Gastrocnemius medialis (tissue), 4 donors: ENCODE measurements around the gene WDFY2. TPM values are rescaled to one million over a fixed set of nuclear protein-coding genes. Genes with fewer than 3 reads are reported as not detected.
"Not testable (repeated sequence)": the region's sequence is repeated elsewhere in the genome, so short reads cannot be mapped to it uniquely, and the experiment has no call there.

Experiments used
- ATAC-seq, 2 donors: fragments of 150-250 bp; one replicate each; pipeline ENCODE4 v1.9.1; 2016
- DNase-seq, 2 donors: peaks; one replicate each; pipeline ENCODE4 v3.0.0-alpha.2; 2019
- H3K27ac ChIP-seq, 4 donors: fragments of 200-600 bp; sonication (generic); 1 replicate in 1 of 4; 2 replicates in 3 of 4; pipeline ENCODE4 v1.5.1; 2016 to 2018; ENCODE audit warnings: mild to moderate bottlenecking in 2 of 4, moderate library complexity in 1 of 4
- H3K27me3 ChIP-seq, 3 donors: fragments of 200-600 bp; sonication (generic) in 2 of 3; 1 replicate in 1 of 3; 2 replicates in 2 of 3; pipeline versions ENCODE4 v1.5.1 to v1.6.0; 2016 to 2019; ENCODE audit warnings: mild to moderate bottlenecking in 1 of 3, moderate library complexity in 1 of 3
- H3K36me3 ChIP-seq, 2 donors: fragments of 200-600 bp; sonication (generic) in 1 of 2; one replicate each; pipeline ENCODE4 v1.5.1; 2017 to 2018
- H3K4me1 ChIP-seq, 2 donors: fragments of 200-600 bp; sonication (generic) in 1 of 2; one replicate each; pipeline ENCODE4 v1.5.1; 2016 to 2017; ENCODE audit warnings: mild to moderate bottlenecking in 2 of 2
- H3K4me3 ChIP-seq, 4 donors: fragments of 200-600 bp; sonication (generic) in 3 of 4; 1 replicate in 1 of 4; 2 replicates in 3 of 4; pipeline ENCODE4 v1.5.1; 2016 to 2019; ENCODE audit warnings: mild to moderate bottlenecking in 2 of 4
- H3K9me3 ChIP-seq, 3 donors: fragments of 200-600 bp; sonication (generic) in 2 of 3; 1 replicate in 1 of 3; 2 replicates in 2 of 3; pipeline ENCODE4 v1.5.1; 2016 to 2019
- CTCF ChIP-seq, 5 experiments: fragments of 450-650 bp in 3 of 5; fragments of 200-600 bp in 2 of 5; sonication (generic) in 2 of 5; IDR thresholded peaks in 4 of 5; conservative IDR thresholded peaks in 1 of 5; 1 replicate in 4 of 5; 2 replicates in 1 of 5; pipeline ENCODE4 v1.5.1; 2016 to 2019; ENCODE audit warnings: antibody characterized with exemption in 5 of 5, mild to moderate bottlenecking in 3 of 5, moderate library complexity in 3 of 5
- POLR2A ChIP-seq, 2 donors: fragments of 450-650 bp; IDR thresholded peaks; one replicate each; pipeline ENCODE4 v1.6.1; 2017; ENCODE audit warnings: antibody characterized with exemption in 2 of 2, mild to moderate bottlenecking in 2 of 2, moderate library complexity in 2 of 2
- in situ Hi-C, 4 donors: fragments of 200-750 bp; cut with MboI; loops; one replicate each; pipeline versions ENCODE4 v1.15.0 to v1.8.0; 2017; ENCODE audit warnings: low sequenced_read_pairs in 4 of 4
- intact Hi-C: fragments of 100-400 bp; cut with DNase I; formaldehyde crosslinking; loops from one replicate; pipeline ENCODE4 v1.15.1; 2023; ENCODE audit warnings: low total_unique reads
- total RNA-seq, 4 donors: library from RNA; depleted of rRNA; stranded (reverse); fragments of >200 nt; gene quantifications; one replicate each; pipeline versions ENCODE4 v1.1.0 to v1.2.3, GENCODE V29; 2016

WDFY2 gene
- total RNA-seq, 4 donors from 2014 or later, result 0.98 to 2.8 (median 1.7) TPM

- TF ChIP-seq POLR2A (IDR thresholded peaks at IDR 0.05), result no peak
- no peak for TF ChIP-seq CTCF (IDR thresholded peaks at IDR 0.05 in 4 of 5, conservative IDR thresholded peaks at IDR 0.05 in 1 of 5)
- no peak overlapping the region for H3K27ac ChIP-seq
- no peak overlapping the region for H3K4me3 ChIP-seq
- intact Hi-C loops (loop anchor here (5.0 kb wide), 1 partner anchor 62 kb away; the partner anchor contains the start of gene WDFY2), in situ Hi-C loops (no loop called here)
- no peaks in the 10 kb centered on the region for H3K9me3 ChIP-seq
- H3K4me1 ChIP-seq, result peaks cover 7 to 23% of the 10 kb centered on the region in 2 donors
- DNase-seq (no peak), ATAC-seq (peak in 1 of 2 donors; percentile 51)
- H3K36me3 ChIP-seq, result no peaks in the 10 kb centered on the region
- H3K27me3 ChIP-seq, result no peaks in the 10 kb centered on the region
Observed at GRCh38 chr13:51644654-51645053, 60.4 kb downstream of the WDFY2 start.

GRCh38 chr13:51645154-51645650 is 60.9 kb downstream of the WDFY2 start:
- intact Hi-C loops, result loop anchor here (5.0 kb wide), 1 partner anchor 63 kb away; the partner anchor contains the start of gene WDFY2
- H3K27me3 ChIP-seq, result no peaks in the 10 kb centered on the region
- in situ Hi-C loops, result no loop called here
- no peaks in the 10 kb centered on the region for H3K9me3 ChIP-seq
- no peak overlapping the region for H3K4me3 ChIP-seq
- no peaks in the 10 kb centered on the region for H3K36me3 ChIP-seq
- DNase-seq (no peak), ATAC-seq (peak in 1 of 2 donors; percentile 51)
- TF ChIP-seq CTCF (IDR thresholded peaks at IDR 0.05 in 4 of 5, conservative IDR thresholded peaks at IDR 0.05 in 1 of 5), result no peak
- no peak for TF ChIP-seq POLR2A (IDR thresholded peaks at IDR 0.05)
- H3K27ac ChIP-seq, result no peak overlapping the region
- H3K4me1 ChIP-seq, result peaks cover 7 to 23% of the 10 kb centered on the region in 2 donors

GRCh38 chr13:51645761-51646670 is 61.8 kb downstream of the WDFY2 start:
- H3K27ac ChIP-seq, result no peak overlapping the region
- H3K9me3 ChIP-seq, result no peaks in the 10 kb centered on the region
- no peaks in the 10 kb centered on the region for H3K36me3 ChIP-seq
- H3K27me3 ChIP-seq, result no peaks in the 10 kb centered on the region
- peaks cover 7 to 23% of the 10 kb centered on the region in 2 donors for H3K4me1 ChIP-seq
- DNase-seq (no peak), ATAC-seq (no peak)
- in situ Hi-C loops (no loop called here), intact Hi-C loops (loop anchor here (5.0 kb wide), 1 partner anchor 64 kb away; the partner anchor contains the start of gene WDFY2)
- H3K4me3 ChIP-seq, result no peak overlapping the region
- TF ChIP-seq POLR2A (IDR thresholded peaks at IDR 0.05) (no peak), CTCF (IDR thresholded peaks at IDR 0.05 in 4 of 5, conservative IDR thresholded peaks at IDR 0.05 in 1 of 5) (no peak)

GRCh38 chr13:51647067-51647466 is 62.8 kb downstream of the WDFY2 start:
- intact Hi-C loops (loop anchor here (5.0 kb wide), 1 partner anchor 65 kb away; the partner anchor contains the start of gene WDFY2), in situ Hi-C loops (no loop called here)
- no peak for DNase-seq

GRCh38 chr13:51652193-51652592 is 67.9 kb downstream of the WDFY2 start:
- intact Hi-C loops, ATAC-seq: not testable (repeated sequence)

More at GRCh38 chr13:51647067-51647466, 62.8 kb downstream of the WDFY2 start:
- no peaks in the 10 kb centered on the region for H3K36me3 ChIP-seq
- no peak overlapping the region for H3K27ac ChIP-seq
- H3K4me3 ChIP-seq, result no peak overlapping the region
- peaks cover 7 to 23% of the 10 kb centered on the region in 2 donors for H3K4me1 ChIP-seq
- H3K27me3 ChIP-seq, result no peaks in the 10 kb centered on the region
- TF ChIP-seq CTCF (IDR thresholded peaks at IDR 0.05 in 4 of 5, conservative IDR thresholded peaks at IDR 0.05 in 1 of 5) (no peak), POLR2A (IDR thresholded peaks at IDR 0.05) (no peak)
- H3K9me3 ChIP-seq, result no peaks in the 10 kb centered on the region
- ATAC-seq, result no peak

More at GRCh38 chr13:51652193-51652592, 67.9 kb downstream of the WDFY2 start:
- in situ Hi-C loops, H3K4me1 ChIP-seq, H3K27ac ChIP-seq, H3K4me3 ChIP-seq, H3K9me3 ChIP-seq, H3K36me3 ChIP-seq, H3K27me3 ChIP-seq, DNase-seq: not testable (repeated sequence)
